Smooth muscle cell (in vitro differentiated cells): ENCODE measurements around the gene DYDC1. TPM values are rescaled to one million over a fixed set of nuclear protein-coding genes. Genes with fewer than 3 reads are reported as not detected.

Experiments
- DNase-seq: peaks from one replicate; lab custom pipeline; 2025; ENCODE audit not compliant: unreplicated experiment; lab: John Stamatoyannopoulos, UW
- H2AFZ ChIP-seq: fragments of 200-600 bp; sonication (generic); 2 replicates; pipeline ENCODE4 v1.6.0; 2016; ENCODE audit warnings: antibody characterized with exemption, low read depth, mild to moderate bottlenecking
- H3F3A ChIP-seq: fragments of 200-600 bp; sonication (generic); 2 replicates; pipeline ENCODE4 v1.6.0; 2017; ENCODE audit warnings: antibody characterized with exemption, low read depth
- H3K27ac ChIP-seq: fragments of 200-600 bp; sonication (generic); 2 replicates; pipeline ENCODE4 v1.5.1; 2016; ENCODE audit warnings: low read depth, mild to moderate bottlenecking
- H3K27me3 ChIP-seq: fragments of 200-600 bp; sonication (generic); 2 replicates; pipeline ENCODE4 v1.6.1; 2016; ENCODE audit warnings: low read depth, mild to moderate bottlenecking
- H3K36me3 ChIP-seq: fragments of 200-600 bp; sonication (generic); 2 replicates; pipeline ENCODE4 v1.5.1; 2016; ENCODE audit warnings: low read depth
- H3K4me1 ChIP-seq: fragments of 200-600 bp; sonication (generic); 2 replicates; pipeline ENCODE4 v1.5.1; 2016; ENCODE audit warnings: low read depth
- H3K4me2 ChIP-seq: fragments of 200-600 bp; sonication (generic); 2 replicates; pipeline ENCODE4 v1.6.0; 2016; ENCODE audit warnings: mild to moderate bottlenecking
- H3K4me3 ChIP-seq: fragments of 200-600 bp; sonication (generic); 2 replicates; pipeline ENCODE4 v1.5.1; 2016; ENCODE audit warnings: mild to moderate bottlenecking
- H3K79me2 ChIP-seq: fragments of 200-600 bp; sonication (generic); 2 replicates; pipeline ENCODE4 v1.6.0; 2016; ENCODE audit warnings: low read depth, mild to moderate bottlenecking
- H3K9ac ChIP-seq: fragments of 200-600 bp; sonication (generic); 2 replicates; pipeline ENCODE4 v1.6.0; 2016; ENCODE audit warnings: low read depth
- H3K9me3 ChIP-seq: fragments of 200-600 bp; sonication (generic); replicated peaks from 2 replicates; pipeline ENCODE4 v1.5.1; 2016; ENCODE audit warnings: low read depth
- H4K20me1 ChIP-seq: fragments of 200-600 bp; sonication (generic); 2 replicates; pipeline ENCODE4 v1.6.0; 2016; ENCODE audit warnings: low read depth
- CTCF ChIP-seq: fragments of 200-600 bp; sonication (generic); IDR thresholded peaks from 2 replicates; pipeline ENCODE4 v1.5.1; 2017; ENCODE audit warnings: borderline replicate concordance, mild to moderate bottlenecking, antibody characterized with exemption; ENCODE audit not compliant: insufficient read depth, poor library complexity, severe bottlenecking
- WGBS: methylation state at CpG from one replicate; pipeline ENCODE4 v1.1.7; 2016; ENCODE audit warnings: low lambda C conversion rate; 5-methylcytosine and 5-hydroxymethylcytosine counted together
- polyA plus RNA-seq: library from polyadenylated mRNA; unstranded; fragments of >200 nt; fragmentation: Nextera tagmentation; extraction: Ambion mirVana; gene quantifications from 2 replicates; pipeline ENCODE4 v1.2.1, GENCODE V29; 2016
- total RNA-seq: library from RNA; depleted of rRNA; stranded (reverse); fragments of >200 nt; gene quantifications from 2 replicates; pipeline ENCODE4 v1.2.3, GENCODE V29; 2014

The DYDC1 gene
- total and polyA plus RNA-seq, 2 experiments from 2014 or later: not detected

DNA sequence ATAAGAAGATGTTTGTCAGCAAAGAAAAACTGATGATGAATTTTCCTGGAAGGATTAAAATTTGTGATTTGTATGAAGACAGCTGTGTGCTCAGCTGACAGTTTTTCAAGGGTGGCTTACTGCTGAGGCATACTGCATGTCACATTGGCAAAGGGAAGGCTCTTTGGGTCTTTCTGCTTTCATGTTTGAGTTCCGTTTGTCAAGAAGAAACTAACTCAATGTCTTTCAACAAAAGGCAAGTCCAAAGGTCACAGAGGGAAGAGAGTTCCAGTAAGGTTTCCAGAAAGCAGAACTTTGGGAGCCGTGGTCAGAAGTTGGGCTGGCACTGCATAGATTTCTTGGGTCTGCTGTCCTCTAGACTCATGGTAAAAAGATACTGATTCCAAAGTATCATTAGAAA lies 16.9 kb upstream of the DYDC1 start:
- WGBS: 85% methylated on average over 2 of the region's 2 CpGs
- no peak for DNase-seq
- no peak overlapping the region for H2AFZ ChIP-seq

DNA sequence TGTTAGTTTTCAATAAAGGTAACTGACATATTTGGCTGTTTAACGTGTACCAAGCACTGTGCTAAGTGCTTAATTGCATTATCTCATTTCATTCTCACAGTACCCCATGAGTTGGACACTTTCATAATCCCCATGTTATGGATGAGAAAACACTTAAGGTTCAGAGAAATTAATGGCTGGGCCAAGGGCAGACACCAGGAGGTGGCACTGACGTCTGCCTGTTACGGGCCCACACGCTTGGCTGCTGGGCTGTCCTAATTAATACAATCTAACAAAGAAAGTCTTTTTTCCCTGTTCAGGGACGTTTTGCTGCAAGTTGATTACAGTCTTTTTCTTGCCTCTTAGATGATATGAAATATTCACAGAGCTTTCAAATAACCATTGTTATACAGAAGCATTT lies 16.1 kb upstream of the DYDC1 start:
- TF ChIP-seq CTCF: no peak
- WGBS: 82% methylated on average over 5 of the region's 5 CpGs

More for the DNA sequence above, 16.9 kb upstream of the DYDC1 start:
- Histone ChIP-seq H3K4me1 (no peaks in the 10 kb centered on the region), H3K4me3 (no peak overlapping the region), H3K27me3 (no peaks in the 10 kb centered on the region), H3K9me3 (no peaks in the 10 kb centered on the region), H3K4me2 (no peak overlapping the region), H3K36me3 (no peaks in the 10 kb centered on the region), H4K20me1 (no peaks in the 10 kb centered on the region), H3K27ac (no peak overlapping the region), H3F3A (no peaks in the 10 kb centered on the region), H3K9ac (no peak overlapping the region), H3K79me2 (no peaks in the 10 kb centered on the region)
- no peak for TF ChIP-seq CTCF

GRCh38 chr10:80371467-80371866 lies 14.9 kb upstream of the DYDC1 start:
- DNase-seq: no peak
- Histone ChIP-seq H3K79me2 (no peaks in the 10 kb centered on the region), H3F3A (no peaks in the 10 kb centered on the region), H3K27ac (no peak overlapping the region), H2AFZ (no peak overlapping the region), H3K4me1 (no peaks in the 10 kb centered on the region), H3K9ac (no peak overlapping the region), H3K4me2 (no peak overlapping the region), H3K4me3 (no peak overlapping the region), H4K20me1 (no peaks in the 10 kb centered on the region), H3K36me3 (no peaks in the 10 kb centered on the region), H3K9me3 (peaks cover 4% of the 10 kb centered on the region), H3K27me3 (no peaks in the 10 kb centered on the region)
- 70% methylated on average over 6 of the region's 6 CpGs for WGBS
- no peak for TF ChIP-seq CTCF

More for the DNA sequence above, 16.1 kb upstream of the DYDC1 start:
- H3K27ac ChIP-seq: no peak overlapping the region
- no peaks in the 10 kb centered on the region for H3K27me3 ChIP-seq
- DNase-seq: no peak
- no peaks in the 10 kb centered on the region for H3K79me2 ChIP-seq
- H3K4me1 ChIP-seq: no peaks in the 10 kb centered on the region
- H3F3A ChIP-seq: no peaks in the 10 kb centered on the region
- H3K4me2 ChIP-seq: no peak overlapping the region
- no peak overlapping the region for H3K4me3 ChIP-seq
- no peaks in the 10 kb centered on the region for H3K36me3 ChIP-seq
- H3K9me3 ChIP-seq: no peaks in the 10 kb centered on the region
- no peaks in the 10 kb centered on the region for H4K20me1 ChIP-seq
- no peak overlapping the region for H2AFZ ChIP-seq
- H3K9ac ChIP-seq: no peak overlapping the region

DNA sequence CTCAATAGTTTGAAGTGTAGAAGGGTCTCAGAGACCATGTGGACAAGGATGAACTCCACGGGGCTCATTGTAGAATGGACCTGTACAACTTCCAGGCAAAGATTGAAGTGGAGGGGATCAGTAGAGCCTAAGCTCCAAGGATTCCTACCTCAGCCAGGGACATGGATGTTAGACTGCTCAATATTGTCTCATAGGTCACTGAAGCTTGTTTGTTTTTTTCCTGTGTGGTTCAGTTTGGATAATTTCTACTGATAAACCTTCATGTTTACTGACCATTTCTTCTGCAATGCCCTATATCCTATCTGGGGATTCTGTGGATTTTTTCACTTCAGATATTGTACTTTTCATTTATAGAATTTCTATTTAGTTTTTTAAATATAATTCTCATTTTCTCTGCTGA lies 9.0 kb upstream of the DYDC1 start:
- no peak overlapping the region for H3K27ac ChIP-seq
- no peak for DNase-seq
- no peaks in the 10 kb centered on the region for H3F3A ChIP-seq
- no peak for TF ChIP-seq CTCF
- H3K27me3 ChIP-seq: no peaks in the 10 kb centered on the region
- no peaks in the 10 kb centered on the region for H3K36me3 ChIP-seq
- no peak overlapping the region for H3K9ac ChIP-seq
- H3K9me3 ChIP-seq: peaks cover 5% of the 10 kb centered on the region
- H3K4me1 ChIP-seq: no peaks in the 10 kb centered on the region
- no peak overlapping the region for H3K4me3 ChIP-seq
- H3K79me2 ChIP-seq: no peaks in the 10 kb centered on the region
- H2AFZ ChIP-seq: no peak overlapping the region
- H3K4me2 ChIP-seq: no peak overlapping the region
- 46% methylated on average over 1 of the region's 1 CpG for WGBS
- no peaks in the 10 kb centered on the region for H4K20me1 ChIP-seq
